RPMI7951 (cell line): ENCODE results near the gene B4GALT1. TPM values are rescaled to one million over a fixed set of nuclear protein-coding genes. Genes with fewer than 3 reads are reported as not detected.
"Not testable (repeated sequence)": the region's sequence is repeated elsewhere in the genome, so short reads cannot be mapped to it uniquely, and the experiment has no call there.

Experiments used
- DNase-seq: peaks from one replicate; pipeline ENCODE4 v3.0.0-alpha.2; 2012; ENCODE audit warnings: low read depth
- total RNA-seq: library from RNA; depleted of rRNA; stranded (reverse); fragments of >200 nt; shearing (Covaris generic); gene quantifications from 2 replicates; pipeline ENCODE4 v1.2.3, GENCODE V29; 2014

The B4GALT1 gene
- total RNA-seq, 1 experiment from 2014 or later, result 38.7 TPM

- DNase-seq, result no peak
Observed at GRCh38 chr9:33185406-33185805, 18.3 kb upstream of the B4GALT1 start.

GRCh38 chr9:33184963-33185362 is 17.8 kb upstream of the B4GALT1 start:
- no peak for DNase-seq

- DNase-seq, result no peak
Observed at GRCh38 chr9:33182519-33182918, 15.4 kb upstream of the B4GALT1 start.

- no peak for DNase-seq
Observed at GRCh38 chr9:33180526-33181184, 13.5 kb upstream of the B4GALT1 start.

GRCh38 chr9:33178972-33179697 is 12.0 kb upstream of the B4GALT1 start:
- no peak for DNase-seq

GRCh38 chr9:33177639-33178038 is 10.5 kb upstream of the B4GALT1 start:
- no peak for DNase-seq

GRCh38 chr9:33177086-33177485 is 9.9 kb upstream of the B4GALT1 start:
- no peak for DNase-seq

GRCh38 chr9:33175649-33176325 is 8.7 kb upstream of the B4GALT1 start:
- no peak for DNase-seq

GRCh38 chr9:33172256-33173238 is 5.4 kb upstream of the B4GALT1 start:
- DNase-seq, result no peak

GRCh38 chr9:33170464-33171415 is 3.6 kb upstream of the B4GALT1 start:
- DNase-seq, result peak; percentile 53

- no peak for DNase-seq
Observed at GRCh38 chr9:33168941-33169544, 1.9 kb upstream of the B4GALT1 start.

- no peak for DNase-seq
Observed at GRCh38 chr9:33167972-33168461, 881 bp upstream of the B4GALT1 start.

GRCh38 chr9:33166231-33167083 is 679 bp downstream of the B4GALT1 start:
- DNase-seq, result no peak

GRCh38 chr9:33165263-33166151 is 1.6 kb downstream of the B4GALT1 start:
- DNase-seq, result peak; percentile 71

- not testable (repeated sequence) for DNase-seq
Observed at GRCh38 chr9:33164921-33165262, 2.2 kb downstream of the B4GALT1 start.

- DNase-seq, result no peak
Observed at GRCh38 chr9:33164138-33164809, 2.9 kb downstream of the B4GALT1 start.

- DNase-seq, result no peak
Observed at GRCh38 chr9:33163433-33164137, 3.6 kb downstream of the B4GALT1 start.
